WTC11 (cell line): ENCODE data around the gene HADHB.

ENCODE experiments used
- CBFB ChIP-seq: sonication (generic); formaldehyde crosslinking; IDR thresholded peaks from 2 replicates; pipeline ENCODE4 v1.8.1; 2022; ENCODE audit warnings: mild to moderate bottlenecking, low read depth, missing genetic modification reagents
- CREM ChIP-seq: sonication (generic); formaldehyde crosslinking; IDR thresholded peaks from 2 replicates; pipeline ENCODE4 v1.8.1; 2022; ENCODE audit warnings: mild to moderate bottlenecking, missing genetic modification reagents, moderate library complexity
- FOXK1 ChIP-seq: sonication (generic); formaldehyde crosslinking; IDR thresholded peaks from 2 replicates; pipeline ENCODE4 v1.8.0; 2022; ENCODE audit warnings: mild to moderate bottlenecking, moderate library complexity, missing genetic modification reagents
- MLX ChIP-seq: sonication (generic); formaldehyde crosslinking; IDR thresholded peaks from 2 replicates; pipeline ENCODE4 v1.8.1; 2023; ENCODE audit warnings: mild to moderate bottlenecking, missing genetic modification reagents, moderate library complexity
- NR1H2 ChIP-seq: sonication (generic); formaldehyde crosslinking; IDR thresholded peaks from 2 replicates; pipeline ENCODE4 v1.9.0; 2021; ENCODE audit warnings: mild to moderate bottlenecking, moderate library complexity, missing genetic modification reagents
- SP1 ChIP-seq: sonication (generic); formaldehyde crosslinking; conservative IDR thresholded peaks from 2 replicates; pipeline ENCODE4 v1.8.1; 2022; ENCODE audit warnings: missing genetic modification reagents
- TP53 ChIP-seq: sonication (generic); formaldehyde crosslinking; IDR thresholded peaks from 2 replicates; pipeline ENCODE4 v1.8.1; 2023; ENCODE audit warnings: mild to moderate bottlenecking, missing genetic modification reagents
- ZNF263 ChIP-seq: sonication (generic); formaldehyde crosslinking; IDR thresholded peaks from 2 replicates; pipeline ENCODE4 v1.8.1; 2022; ENCODE audit warnings: low read depth, mild to moderate bottlenecking, moderate library complexity, missing genetic modification reagents
- ZNF532 ChIP-seq: fragments of 250-450 bp; sonication (Bioruptor Pico); IDR thresholded peaks from 2 replicates; pipeline ENCODE4 v1.9.0; 2021; ENCODE audit warnings: mild to moderate bottlenecking, borderline replicate concordance
- TF ChIP-seq, protein P1 (sequence below): fragments of 200-600 bp; IDR thresholded peaks from 2 replicates; pipeline ENCODE4 v1.8.0; 2022; ENCODE audit warnings: antibody characterized with exemption
- TF ChIP-seq, protein P2 (sequence below): sonication (generic); formaldehyde crosslinking; IDR thresholded peaks from 2 replicates; pipeline ENCODE4 v1.8.0; 2022; ENCODE audit warnings: mild to moderate bottlenecking, missing genetic modification reagents

DNA sequence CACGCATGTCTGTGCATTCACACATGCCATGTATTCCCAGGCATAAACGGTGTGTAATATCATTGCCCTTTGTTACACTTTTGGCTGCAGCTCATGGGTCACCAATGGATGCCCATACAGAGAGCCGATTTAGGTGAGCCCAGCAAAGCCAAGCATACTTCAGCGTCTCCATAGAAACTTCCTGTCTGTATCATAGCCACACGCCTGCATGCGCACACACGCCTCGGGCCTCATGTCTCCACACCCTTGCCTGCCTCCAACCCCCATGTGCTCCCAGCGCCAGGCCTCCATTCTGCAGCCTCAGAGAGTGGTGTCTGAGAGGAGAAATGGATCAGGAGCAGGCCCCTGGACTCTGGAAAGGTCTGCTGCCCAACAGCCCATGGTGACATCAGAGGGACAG, 67.7 kb downstream of the HADHB start:
- TF ChIP-seq TP53 (CRISPR knock-in tag) (no peak), MLX (CRISPR knock-in tag) (no peak), ZNF263 (CRISPR knock-in tag) (no peak), CREM (CRISPR knock-in tag) (no peak), ZNF532 (CRISPR knock-in tag) (no peak), NR1H2 (CRISPR knock-in tag) (no peak), SP1 (CRISPR knock-in tag) (no peak), FOXK1 (no peak), CBFB (CRISPR knock-in tag) (no peak)
- TF ChIP-seq, protein P1, sequence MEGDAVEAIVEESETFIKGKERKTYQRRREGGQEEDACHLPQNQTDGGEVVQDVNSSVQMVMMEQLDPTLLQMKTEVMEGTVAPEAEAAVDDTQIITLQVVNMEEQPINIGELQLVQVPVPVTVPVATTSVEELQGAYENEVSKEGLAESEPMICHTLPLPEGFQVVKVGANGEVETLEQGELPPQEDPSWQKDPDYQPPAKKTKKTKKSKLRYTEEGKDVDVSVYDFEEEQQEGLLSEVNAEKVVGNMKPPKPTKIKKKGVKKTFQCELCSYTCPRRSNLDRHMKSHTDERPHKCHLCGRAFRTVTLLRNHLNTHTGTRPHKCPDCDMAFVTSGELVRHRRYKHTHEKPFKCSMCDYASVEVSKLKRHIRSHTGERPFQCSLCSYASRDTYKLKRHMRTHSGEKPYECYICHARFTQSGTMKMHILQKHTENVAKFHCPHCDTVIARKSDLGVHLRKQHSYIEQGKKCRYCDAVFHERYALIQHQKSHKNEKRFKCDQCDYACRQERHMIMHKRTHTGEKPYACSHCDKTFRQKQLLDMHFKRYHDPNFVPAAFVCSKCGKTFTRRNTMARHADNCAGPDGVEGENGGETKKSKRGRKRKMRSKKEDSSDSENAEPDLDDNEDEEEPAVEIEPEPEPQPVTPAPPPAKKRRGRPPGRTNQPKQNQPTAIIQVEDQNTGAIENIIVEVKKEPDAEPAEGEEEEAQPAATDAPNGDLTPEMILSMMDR, result no peak
- TF ChIP-seq, protein P2, sequence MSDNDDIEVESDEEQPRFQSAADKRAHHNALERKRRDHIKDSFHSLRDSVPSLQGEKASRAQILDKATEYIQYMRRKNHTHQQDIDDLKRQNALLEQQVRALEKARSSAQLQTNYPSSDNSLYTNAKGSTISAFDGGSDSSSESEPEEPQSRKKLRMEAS (CRISPR knock-in tag), result no peak
